Fibroblast of lung (primary cell): ENCODE results near the gene MEGF6. TPM values are rescaled to one million over a fixed set of nuclear protein-coding genes. Genes with fewer than 3 reads are reported as not detected.

ENCODE experiments used
- DNase-seq, 2 donors: peaks; one replicate each; pipeline versions ENCODE4 v3.0.0 to v3.0.0-alpha.2; 2010; ENCODE audit warnings: low read depth in 2 of 2
- H2AFZ ChIP-seq: 2 replicates; pipeline ENCODE4 v1.5.1; 2012; ENCODE audit warnings: low read length, control low read depth, inconsistent platforms
- H3K27ac ChIP-seq: 2 replicates; pipeline ENCODE4 v1.5.1; 2011; ENCODE audit warnings: low read length, control low read depth; ENCODE audit not compliant: insufficient read depth
- H3K27me3 ChIP-seq: 2 replicates; pipeline ENCODE4 v1.5.1; 2011; ENCODE audit warnings: mild to moderate bottlenecking, low read length; ENCODE audit not compliant: control insufficient read depth, insufficient read depth
- H3K36me3 ChIP-seq: 2 replicates; pipeline ENCODE4 v1.5.1; 2011; ENCODE audit warnings: low read length; ENCODE audit not compliant: control insufficient read depth, insufficient read depth
- H3K4me1 ChIP-seq: 2 replicates; pipeline ENCODE4 v1.5.1; 2011; ENCODE audit warnings: low read length; ENCODE audit not compliant: control insufficient read depth, insufficient read depth; ENCODE audit errors: extremely low read depth
- H3K4me2 ChIP-seq: 2 replicates; pipeline ENCODE4 v1.5.1; 2011; ENCODE audit warnings: low read length, control low read depth; ENCODE audit not compliant: insufficient read depth; ENCODE audit errors: extremely low read depth
- H3K4me3 ChIP-seq, 4 experiments: fragments of 200-600 bp in 1 of 4; sonication (generic) in 1 of 4; replicated peaks in 1 of 4; 2 replicates each; pipeline ENCODE4 v1.5.1; 2011 to 2016; ENCODE audit warnings: low read length in 4 of 4, low read depth in 3 of 4, mild to moderate bottlenecking in 3 of 4, control low read depth in 2 of 4, inconsistent platforms in 1 of 4, mixed read lengths in 1 of 4; ENCODE audit not compliant: insufficient read depth in 1 of 4; ENCODE audit errors: control extremely low read depth in 1 of 4
- H3K79me2 ChIP-seq: 2 replicates; pipeline ENCODE4 v1.5.1; 2012; ENCODE audit warnings: mild to moderate bottlenecking, low read length, inconsistent platforms; ENCODE audit not compliant: control insufficient read depth, insufficient read depth
- H3K9ac ChIP-seq: 2 replicates; pipeline ENCODE4 v1.5.1; 2011; ENCODE audit warnings: mild to moderate bottlenecking, low read length, control low read depth; ENCODE audit not compliant: insufficient read depth
- H3K9me3 ChIP-seq: 2 replicates; pipeline ENCODE4 v1.5.1; 2012; ENCODE audit warnings: low read depth, low read length; ENCODE audit not compliant: control insufficient read depth, insufficient read depth
- H4K20me1 ChIP-seq: 2 replicates; pipeline ENCODE4 v1.5.1; 2011; ENCODE audit warnings: low read length; ENCODE audit not compliant: control insufficient read depth, insufficient read depth; ENCODE audit errors: extremely low read depth
- CTCF ChIP-seq, 2 donors: IDR thresholded peaks in 1 of 2; conservative IDR thresholded peaks in 1 of 2; 1 replicate in 1 of 2; 2 replicates in 1 of 2; pipeline ENCODE4 v1.5.1; 2011 to 2012; ENCODE audit warnings: low read length in 2 of 2, control low read depth in 1 of 2, inconsistent platforms in 1 of 2, low read depth in 1 of 2, mild to moderate bottlenecking in 1 of 2
- EZH2 ChIP-seq: IDR thresholded peaks from 2 replicates; pipeline ENCODE4 v1.5.1; 2012; ENCODE audit warnings: low read length, control low read depth, mild to moderate bottlenecking; ENCODE audit errors: missing control alignments
- polyA plus RNA-seq, 2 donors: library from polyadenylated mRNA; depleted of rRNA in 1 of 2; stranded (reverse) in 1 of 2; unstranded in 1 of 2; fragments of >200 nt; gene quantifications; 2 replicates each; pipeline ENCODE4 v1.2.1, GENCODE V29; 2011 to 2012; ENCODE audit warnings: missing spikeins in 1 of 2
- total RNA-seq: library from RNA; depleted of rRNA; stranded (reverse); fragments of >200 nt; gene quantifications from 2 replicates; pipeline ENCODE4 v1.2.1, GENCODE V29; 2014

The MEGF6 gene
- total and polyA plus RNA-seq, 2 donors (not counting 1 experiment from before 2014, with no cell fraction given), result 1.6 to 11.6 TPM

GRCh38 chr1:3597599-3597964 is 13.7 kb downstream of the MEGF6 start:
- H3K4me2 ChIP-seq, result no peak overlapping the region
- H3K9me3 ChIP-seq, result no peaks in the 10 kb centered on the region
- no peaks in the 10 kb centered on the region for H3K36me3 ChIP-seq
- no peak for TF ChIP-seq EZH2
- TF ChIP-seq CTCF (conservative IDR thresholded peaks at IDR 0.05 in 1 of 2, IDR thresholded peaks at IDR 0.05 in 1 of 2; ENCODE audit: low read depth in 1 of 2, low read length in 2 of 2), result no peak
- H3K27ac ChIP-seq, result no peak overlapping the region
- H3K4me3 ChIP-seq, result no peak overlapping the region
- H4K20me1 ChIP-seq, result no peaks in the 10 kb centered on the region
- no peaks in the 10 kb centered on the region for H3K79me2 ChIP-seq
- H3K9ac ChIP-seq, result no peak overlapping the region
- H3K27me3 ChIP-seq, result no peaks in the 10 kb centered on the region
- H3K4me1 ChIP-seq, result no peaks in the 10 kb centered on the region
- DNase-seq, result no peak
- H2AFZ ChIP-seq, result no peak overlapping the region

GRCh38 chr1:3596663-3597598 is 14.4 kb downstream of the MEGF6 start:
- Histone ChIP-seq H2AFZ (no peak overlapping the region), H3K27ac (no peak overlapping the region), H4K20me1 (no peaks in the 10 kb centered on the region), H3K4me1 (no peaks in the 10 kb centered on the region), H3K9ac (no peak overlapping the region), H3K9me3 (no peaks in the 10 kb centered on the region), H3K4me3 (no peak overlapping the region), H3K27me3 (no peaks in the 10 kb centered on the region), H3K36me3 (no peaks in the 10 kb centered on the region), H3K4me2 (no peak overlapping the region), H3K79me2 (no peaks in the 10 kb centered on the region)
- TF ChIP-seq EZH2, result no peak
- no peak for TF ChIP-seq CTCF (conservative IDR thresholded peaks at IDR 0.05 in 1 of 2, IDR thresholded peaks at IDR 0.05 in 1 of 2; ENCODE audit: low read depth in 1 of 2, low read length in 2 of 2)
- no peak for DNase-seq

GRCh38 chr1:3595949-3596348 is 15.4 kb downstream of the MEGF6 start:
- TF ChIP-seq EZH2 (no peak), CTCF (conservative IDR thresholded peaks at IDR 0.05 in 1 of 2, IDR thresholded peaks at IDR 0.05 in 1 of 2; ENCODE audit: low read depth in 1 of 2, low read length in 2 of 2) (no peak)
- Histone ChIP-seq H3K9me3 (no peaks in the 10 kb centered on the region), H2AFZ (no peak overlapping the region), H3K27me3 (no peaks in the 10 kb centered on the region), H3K9ac (no peak overlapping the region), H3K36me3 (no peaks in the 10 kb centered on the region), H3K4me2 (no peak overlapping the region), H3K27ac (no peak overlapping the region), H4K20me1 (no peaks in the 10 kb centered on the region), H3K4me1 (no peaks in the 10 kb centered on the region), H3K79me2 (no peaks in the 10 kb centered on the region), H3K4me3 (no peak overlapping the region)
- no peak for DNase-seq
